ENCODE measurements around the gene TRIM15.
"Not testable (repeated sequence)": the region's sequence is repeated elsewhere in the genome, so short reads cannot be mapped to it uniquely, and the experiment has no call there.

TRIM15 gene

GRCh38 chr6:30163090-30163917 is at the start of gene TRIM15:
TSS of gene TRIM15 (plus strand) at chr6:30163546. CDS start at chr6:30163685, 139 bp downstream.
- DNase-seq (ENCODE audit: low read depth), result peak; percentile 21

- no peak for DNase-seq (ENCODE audit: low read depth)
Measured at GRCh38 chr6:30113841-30114240, 49.5 kb upstream of the TRIM15 start.

- DNase-seq (ENCODE audit: low read depth), result no peak
Measured at GRCh38 chr6:30116724-30117123, 46.6 kb upstream of the TRIM15 start.

- DNase-seq (ENCODE audit: low read depth), result not testable (repeated sequence)
Measured at GRCh38 chr6:30118691-30119090, 44.7 kb upstream of the TRIM15 start.

- DNase-seq (ENCODE audit: low read depth), result no peak
Measured at GRCh38 chr6:30121446-30122366, 41.6 kb upstream of the TRIM15 start.

GRCh38 chr6:30122515-30122914 is 40.8 kb upstream of the TRIM15 start:
- no peak for DNase-seq (ENCODE audit: low read depth)

GRCh38 chr6:30127238-30128093 is 35.9 kb upstream of the TRIM15 start:
- DNase-seq (ENCODE audit: low read depth), result no peak

GRCh38 chr6:30129265-30130178 is 33.8 kb upstream of the TRIM15 start:
- DNase-seq (ENCODE audit: low read depth), result no peak

- no peak for DNase-seq (ENCODE audit: low read depth)
Measured at GRCh38 chr6:30130179-30130679, 33.1 kb upstream of the TRIM15 start.

- DNase-seq (ENCODE audit: low read depth), result peak; percentile 39
Measured at GRCh38 chr6:30130887-30131862, 32.2 kb upstream of the TRIM15 start.

- no peak for DNase-seq (ENCODE audit: low read depth)
Measured at GRCh38 chr6:30131947-30132497, 31.3 kb upstream of the TRIM15 start.

- no peak for DNase-seq (ENCODE audit: low read depth)
Measured at GRCh38 chr6:30135147-30135546, 28.2 kb upstream of the TRIM15 start.

- no peak for DNase-seq (ENCODE audit: low read depth)
Measured at GRCh38 chr6:30135757-30136156, 27.6 kb upstream of the TRIM15 start, which contains the start of gene TRIM40. TSS of gene TRIM40 (plus strand) at chr6:30136140. CDS start at chr6:30137037, 897 bp downstream.

GRCh38 chr6:30136570-30137286 is 26.6 kb upstream of the TRIM15 start:
- DNase-seq (ENCODE audit: low read depth), result no peak

GRCh38 chr6:30140240-30140639 is 23.1 kb upstream of the TRIM15 start:
- not testable (repeated sequence) for DNase-seq (ENCODE audit: low read depth)

GRCh38 chr6:30142665-30143064 is 20.7 kb upstream of the TRIM15 start:
- no peak for DNase-seq (ENCODE audit: low read depth)

- DNase-seq (ENCODE audit: low read depth), result no peak
Measured at GRCh38 chr6:30143780-30144179, 19.6 kb upstream of the TRIM15 start.

GRCh38 chr6:30144811-30145210 is 18.5 kb upstream of the TRIM15 start:
- no peak for DNase-seq (ENCODE audit: low read depth)

Measured in stimulated activated CD8-positive, alpha-beta memory T cell treated with anti-CD3 and anti-CD28 coated beads, Interleukin-4, amount 100 ng/mL, for 24 hours (primary cell).